HUES6 (cell line): ENCODE results near the gene SNRPD2.
A peak's percentile ranks its signal among the peaks of the same experiment; 100 is the strongest.
"Not testable (repeated sequence)": the region's sequence is repeated elsewhere in the genome, so short reads cannot be mapped to it uniquely, and the experiment has no call there.

Source experiments
- H3K27ac ChIP-seq: 2 replicates; pipeline ENCODE4 v1.7.0; 2013; ENCODE audit warnings: low read depth, mild to moderate bottlenecking, low read length, inconsistent platforms
- H3K27me3 ChIP-seq: 2 replicates; pipeline ENCODE4 v1.6.1; 2013; ENCODE audit warnings: low read length; ENCODE audit not compliant: control insufficient read depth, insufficient read depth
- H3K36me3 ChIP-seq: 2 replicates; pipeline ENCODE4 v1.6.1; 2013; ENCODE audit warnings: low read length; ENCODE audit not compliant: control insufficient read depth, insufficient read depth
- H3K4me1 ChIP-seq: 2 replicates; pipeline ENCODE4 v1.6.1; 2013; ENCODE audit warnings: low read length; ENCODE audit not compliant: control insufficient read depth, insufficient read depth
- H3K4me3 ChIP-seq: 2 replicates; pipeline ENCODE4 v1.5.1; 2013; ENCODE audit warnings: low read depth, low read length
- H3K9ac ChIP-seq: one replicate; pipeline ENCODE4 v1.6.1; 2013; ENCODE audit warnings: mild to moderate bottlenecking, low read length
- H3K9me3 ChIP-seq: 2 replicates; pipeline ENCODE4 v1.6.1; 2013; ENCODE audit warnings: low read depth, low read length; ENCODE audit not compliant: control insufficient read depth, insufficient read depth

Gene SNRPD2

DNA sequence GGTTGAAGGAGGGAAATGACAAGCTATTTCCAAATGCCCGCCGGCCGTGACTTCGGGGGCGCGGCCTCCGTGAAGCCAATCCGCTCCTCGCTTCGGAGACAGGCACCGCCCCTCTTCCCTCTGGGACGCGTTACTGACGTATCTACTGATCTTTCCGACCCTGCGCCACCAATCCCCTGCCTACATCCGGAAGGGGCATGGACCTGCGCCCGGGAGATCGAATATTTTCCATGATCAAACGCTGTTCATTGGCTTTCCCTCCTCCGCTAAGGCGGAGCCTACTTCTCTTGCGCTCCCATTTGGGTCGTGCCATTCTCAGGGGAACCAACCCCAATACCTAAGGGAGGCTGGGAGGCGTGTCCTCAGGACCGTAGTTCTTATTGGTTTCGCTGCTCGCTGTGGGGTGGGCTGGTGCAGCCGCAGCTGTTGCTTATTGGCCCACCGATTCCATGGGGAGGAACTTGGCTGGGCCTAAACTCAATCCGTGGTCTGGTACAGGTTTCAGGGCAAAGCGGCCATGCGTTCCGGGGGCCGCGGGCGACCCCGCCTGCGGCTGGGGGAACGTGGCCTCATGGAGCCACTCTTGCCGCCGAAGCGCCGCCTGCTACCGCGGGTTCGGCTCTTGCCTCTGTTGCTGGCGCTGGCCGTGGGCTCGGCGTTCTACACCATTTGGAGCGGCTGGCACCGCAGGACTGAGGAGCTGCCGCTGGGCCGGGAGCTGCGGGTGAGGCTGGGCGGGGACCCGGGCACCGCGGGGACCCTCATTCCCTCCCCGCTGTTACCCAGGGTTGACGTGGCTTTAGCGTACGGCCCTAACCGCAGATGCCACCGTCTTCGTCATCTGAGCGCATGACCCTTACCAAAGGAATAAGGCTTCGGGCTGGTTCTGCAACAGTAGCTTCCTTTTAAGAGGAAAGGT, 693 bp upstream of the SNRPD2 start, which contains the start of gene QPCTL:
Gene QPCTL (plus strand): TSS at position 480 of the 919 bp plus-strand sequence. CDS start 38 bp downstream, at position 518.
- Histone ChIP-seq H3K27ac (peak within 1 kb of the TSS; percentile 24; the same call in 1 of the 2 replicates), H3K27me3 (no peaks in the 10 kb centered on the region), H3K4me1 (peaks cover 2% of the 10 kb centered on the region; the same call in 1 of the 2 replicates), H3K4me3 (peak within 1 kb of the TSS; percentile 94), H3K36me3 (peaks cover 41% of the 10 kb centered on the region), H3K9ac (peak within 1 kb of the TSS; percentile 94), H3K9me3 (no peaks in the 10 kb centered on the region)

DNA sequence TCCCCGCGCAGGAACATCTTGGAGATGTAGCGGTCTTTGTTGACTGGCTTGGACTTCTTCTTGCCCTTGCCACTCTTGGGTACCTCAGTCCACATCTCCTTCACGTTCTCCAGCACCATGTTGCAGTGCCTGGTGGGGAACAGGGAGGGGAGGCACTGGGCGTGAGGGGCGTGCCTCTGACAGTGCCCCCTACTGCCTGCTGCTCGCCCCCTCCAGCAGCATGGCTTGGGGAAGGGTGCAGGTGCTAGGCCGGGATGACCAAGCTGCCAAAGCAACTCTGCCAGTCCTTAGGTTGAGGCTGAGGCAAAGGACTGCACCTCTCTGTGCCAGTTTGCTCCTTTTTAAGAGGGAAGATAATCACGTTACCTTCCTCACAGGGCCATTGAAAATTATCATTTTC, 4.2 kb downstream of the SNRPD2 start:
- H3K9ac ChIP-seq: no peak overlapping the region
- H3K27me3 ChIP-seq: no peaks in the 10 kb centered on the region
- H3K4me1 ChIP-seq: no peaks in the 10 kb centered on the region
- H3K27ac ChIP-seq: no peak overlapping the region
- no peaks in the 10 kb centered on the region for H3K9me3 ChIP-seq
- no peak overlapping the region for H3K4me3 ChIP-seq
- peaks cover 51% of the 10 kb centered on the region for H3K36me3 ChIP-seq

DNA sequence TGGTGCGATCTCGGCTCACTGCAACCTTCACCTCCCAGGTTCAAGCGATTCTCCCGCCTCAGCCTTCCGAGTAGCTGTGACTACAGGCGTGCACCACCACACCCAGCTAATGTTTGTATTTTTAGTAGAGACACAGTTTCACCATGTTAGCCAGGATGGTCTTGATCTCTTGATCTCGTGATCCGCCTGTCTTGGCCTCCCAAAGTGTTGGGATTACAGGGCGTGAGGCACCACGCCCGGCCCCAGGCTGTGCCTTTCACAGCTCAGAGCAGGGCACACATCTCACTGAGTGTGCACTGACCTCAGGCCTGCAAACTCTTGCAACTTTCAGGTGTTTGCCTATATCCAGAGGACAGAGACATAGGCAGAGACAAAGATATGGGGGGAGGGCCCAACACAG, 6.7 kb downstream of the SNRPD2 start:
- H3K27ac ChIP-seq, H3K9me3 ChIP-seq, H3K4me1 ChIP-seq, H3K9ac ChIP-seq, H3K27me3 ChIP-seq, H3K4me3 ChIP-seq: not testable (repeated sequence)
- peaks cover 51% of the 10 kb centered on the region for H3K36me3 ChIP-seq

DNA sequence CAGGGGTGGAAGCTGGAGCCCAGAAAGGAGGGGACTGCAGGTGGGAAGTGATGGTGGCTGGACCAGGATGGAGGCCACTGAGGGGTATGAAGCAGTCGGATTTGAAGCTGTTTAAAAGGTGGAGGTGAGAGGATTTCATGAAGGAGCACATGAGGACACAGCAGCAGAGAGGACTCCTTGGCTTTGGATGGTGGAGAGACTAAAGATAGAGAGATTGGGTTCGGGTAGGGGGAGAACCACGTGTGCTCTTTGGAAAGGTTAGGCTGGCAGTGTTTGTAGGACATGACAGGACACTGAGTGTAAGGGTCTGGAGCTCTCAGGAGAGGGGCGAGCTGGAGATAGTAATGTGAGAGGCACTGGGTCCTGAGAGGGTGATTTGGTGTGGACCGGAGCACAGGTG, 8.8 kb downstream of the SNRPD2 start:
- Histone ChIP-seq H3K27me3 (peaks cover 11% of the 10 kb centered on the region), H3K4me3 (no peak overlapping the region), H3K9ac (no peak overlapping the region)

DNA sequence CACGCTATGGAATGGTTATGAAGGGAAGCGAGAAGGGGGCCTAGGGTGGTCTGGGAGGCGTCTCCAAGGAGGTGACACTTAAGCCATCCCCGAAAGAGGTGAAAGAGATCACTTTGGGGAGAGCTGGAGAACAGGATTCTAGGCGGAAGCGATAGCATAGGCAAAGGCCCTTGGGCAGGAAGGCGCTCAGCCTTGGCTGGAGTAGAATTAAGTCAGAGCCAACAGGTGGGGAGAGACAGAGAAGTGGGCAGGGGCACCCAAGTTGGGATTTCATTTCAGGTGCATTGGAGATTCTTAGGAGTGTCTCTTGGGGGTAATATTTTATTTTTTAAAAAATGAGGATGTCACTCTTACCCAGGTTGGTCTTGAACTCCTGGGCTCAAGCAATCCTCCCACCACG, 9.6 kb downstream of the SNRPD2 start:
- H3K27ac ChIP-seq: no peak overlapping the region
- H3K9me3 ChIP-seq: no peaks in the 10 kb centered on the region
- peaks cover 5% of the 10 kb centered on the region; the same call in 1 of the 2 replicates for H3K4me1 ChIP-seq
- peaks cover 14% of the 10 kb centered on the region for H3K27me3 ChIP-seq
- H3K36me3 ChIP-seq: peaks cover 30% of the 10 kb centered on the region
- H3K9ac ChIP-seq: no peak overlapping the region
- peak overlapping the region; percentile 48 for H3K4me3 ChIP-seq

More for the DNA sequence above, 8.8 kb downstream of the SNRPD2 start:
- H3K27ac ChIP-seq: no peak overlapping the region
- no peaks in the 10 kb centered on the region for H3K9me3 ChIP-seq
- peaks cover 5% of the 10 kb centered on the region; the same call in 1 of the 2 replicates for H3K4me1 ChIP-seq
- peaks cover 38% of the 10 kb centered on the region for H3K36me3 ChIP-seq

DNA sequence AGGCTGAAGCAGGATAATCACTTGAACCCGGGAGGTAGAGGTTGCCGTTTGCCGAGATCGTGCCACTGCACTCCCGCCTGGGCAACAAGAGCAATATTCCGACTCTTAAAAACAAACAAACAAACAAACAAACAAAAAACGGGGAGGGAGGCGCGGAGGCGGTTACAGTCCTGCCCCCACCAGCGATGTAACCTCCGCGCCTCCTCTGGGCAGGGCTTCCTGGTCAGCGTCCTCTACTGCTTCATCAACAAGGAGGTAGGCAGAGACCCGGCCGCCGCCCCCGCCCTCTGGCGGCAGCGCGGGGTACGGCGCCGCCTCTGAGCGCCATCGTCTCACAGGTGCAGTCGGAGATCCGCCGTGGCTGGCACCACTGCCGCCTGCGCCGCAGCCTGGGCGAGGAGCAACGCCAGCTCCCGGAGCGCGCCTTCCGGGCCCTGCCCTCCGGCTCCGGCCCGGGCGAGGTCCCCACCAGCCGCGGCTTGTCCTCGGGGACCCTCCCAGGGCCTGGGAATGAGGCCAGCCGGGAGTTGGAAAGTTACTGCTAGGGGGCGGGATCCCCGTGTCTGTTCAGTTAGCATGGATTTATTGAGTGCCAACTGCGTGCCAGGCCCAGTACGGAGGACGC, 10.2 kb downstream of the SNRPD2 start:
- peaks cover 26% of the 10 kb centered on the region for H3K36me3 ChIP-seq
- peak overlapping the region; percentile 48 for H3K4me3 ChIP-seq
- H3K27ac ChIP-seq: no peak overlapping the region
- H3K27me3 ChIP-seq: peaks cover 17% of the 10 kb centered on the region
- no peaks in the 10 kb centered on the region for H3K9me3 ChIP-seq
- no peak overlapping the region for H3K9ac ChIP-seq
- H3K4me1 ChIP-seq: peaks cover 9% of the 10 kb centered on the region; the same call in 1 of the 2 replicates

DNA sequence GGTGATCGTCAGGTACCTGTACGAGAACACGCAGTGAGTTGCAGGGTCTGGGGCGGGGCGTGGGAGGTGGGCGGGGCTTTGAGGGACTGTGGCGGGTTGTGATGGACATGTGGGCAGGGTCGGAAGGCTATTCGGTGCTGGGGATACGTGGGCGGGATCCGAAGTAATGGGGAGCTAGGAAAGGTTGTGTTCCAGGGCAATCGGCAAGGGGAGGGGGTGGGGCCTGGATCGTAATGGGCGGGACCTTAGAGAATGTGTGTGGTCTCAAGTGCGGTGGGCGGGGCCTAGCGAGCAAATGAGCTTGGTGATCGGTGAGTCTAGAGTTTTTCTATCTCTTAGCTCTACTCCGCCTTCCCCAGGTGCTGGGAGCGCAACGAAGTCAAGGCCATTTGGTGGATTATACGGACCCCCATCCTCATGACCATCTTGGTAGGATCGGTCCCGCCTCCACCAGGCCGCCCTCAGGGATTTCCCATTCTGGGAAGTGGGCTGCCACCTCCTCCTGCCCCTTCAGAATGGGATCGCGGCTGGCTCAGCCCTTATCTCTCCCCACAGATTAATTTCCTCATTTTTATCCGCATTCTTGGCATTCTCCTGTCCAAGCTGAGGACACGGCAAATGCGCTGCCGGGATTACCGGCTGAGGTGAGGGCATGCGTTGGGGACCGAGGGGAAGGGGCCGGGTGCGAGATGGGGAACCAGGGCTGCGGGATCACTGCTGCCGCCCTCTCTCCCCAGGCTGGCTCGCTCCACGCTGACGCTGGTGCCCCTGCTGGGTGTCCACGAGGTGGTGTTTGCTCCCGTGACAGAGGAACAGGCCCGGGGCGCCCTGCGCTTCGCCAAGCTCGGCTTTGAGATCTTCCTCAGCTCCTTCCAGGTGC, 14.2 kb downstream of the SNRPD2 start:
- Histone ChIP-seq H3K9ac (peak overlapping the region; percentile 34), H3K4me1 (peaks cover 9% of the 10 kb centered on the region; the same call in 1 of the 2 replicates), H3K27me3 (peaks cover 17% of the 10 kb centered on the region), H3K9me3 (no peaks in the 10 kb centered on the region), H3K36me3 (no peaks in the 10 kb centered on the region), H3K27ac (no peak overlapping the region), H3K4me3 (peak overlapping the region; percentile 75)

DNA sequence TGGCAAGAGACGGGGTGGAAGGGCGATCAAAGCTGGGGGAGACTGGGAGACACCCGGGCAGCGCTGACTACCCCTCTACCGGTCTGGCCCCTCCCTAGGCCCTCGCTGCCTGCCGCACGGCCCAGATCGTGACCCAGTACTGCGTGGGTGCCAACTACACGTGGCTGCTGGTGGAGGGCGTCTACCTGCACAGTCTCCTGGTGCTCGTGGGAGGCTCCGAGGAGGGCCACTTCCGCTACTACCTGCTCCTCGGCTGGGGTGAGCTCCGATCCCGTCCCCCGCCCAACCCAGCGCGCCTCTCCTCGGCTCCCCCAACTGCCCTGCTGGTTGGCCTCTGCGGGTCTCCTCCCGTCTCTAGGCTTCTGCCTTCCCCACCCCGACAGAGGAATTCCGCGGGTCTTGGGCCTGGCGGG, 14.9 kb downstream of the SNRPD2 start:
- Histone ChIP-seq H3K9me3 (no peaks in the 10 kb centered on the region), H3K27ac (no peak overlapping the region), H3K4me3 (peak overlapping the region; percentile 75), H3K4me1 (peaks cover 9% of the 10 kb centered on the region; the same call in 1 of the 2 replicates), H3K9ac (peak overlapping the region; percentile 59), H3K27me3 (peaks cover 17% of the 10 kb centered on the region), H3K36me3 (no peaks in the 10 kb centered on the region)

DNA sequence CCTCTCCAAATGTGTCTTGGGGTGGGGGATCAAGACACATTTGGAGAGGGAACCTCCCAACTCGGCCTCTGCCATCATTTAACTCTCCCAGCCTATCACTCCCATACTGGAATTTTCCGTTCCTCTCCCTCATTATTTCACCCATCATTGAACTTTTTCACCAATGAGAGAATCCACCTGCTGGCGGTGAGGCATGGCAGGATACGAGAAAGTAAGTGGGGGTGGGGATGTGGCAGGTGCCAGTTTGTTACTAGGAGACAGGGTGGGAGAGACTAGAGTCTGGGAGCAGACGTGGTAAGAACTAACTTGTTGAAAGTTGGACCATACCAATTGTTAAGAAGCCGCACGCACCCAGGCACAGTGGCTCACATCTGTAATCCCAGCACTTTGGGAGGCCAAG, 16.8 kb downstream of the SNRPD2 start:
- Histone ChIP-seq H3K9ac (no peak overlapping the region), H3K36me3 (no peaks in the 10 kb centered on the region), H3K4me1 (peaks cover 13% of the 10 kb centered on the region), H3K9me3 (no peaks in the 10 kb centered on the region), H3K4me3 (no peak overlapping the region), H3K27ac (no peak overlapping the region), H3K27me3 (peaks cover 29% of the 10 kb centered on the region)

DNA sequence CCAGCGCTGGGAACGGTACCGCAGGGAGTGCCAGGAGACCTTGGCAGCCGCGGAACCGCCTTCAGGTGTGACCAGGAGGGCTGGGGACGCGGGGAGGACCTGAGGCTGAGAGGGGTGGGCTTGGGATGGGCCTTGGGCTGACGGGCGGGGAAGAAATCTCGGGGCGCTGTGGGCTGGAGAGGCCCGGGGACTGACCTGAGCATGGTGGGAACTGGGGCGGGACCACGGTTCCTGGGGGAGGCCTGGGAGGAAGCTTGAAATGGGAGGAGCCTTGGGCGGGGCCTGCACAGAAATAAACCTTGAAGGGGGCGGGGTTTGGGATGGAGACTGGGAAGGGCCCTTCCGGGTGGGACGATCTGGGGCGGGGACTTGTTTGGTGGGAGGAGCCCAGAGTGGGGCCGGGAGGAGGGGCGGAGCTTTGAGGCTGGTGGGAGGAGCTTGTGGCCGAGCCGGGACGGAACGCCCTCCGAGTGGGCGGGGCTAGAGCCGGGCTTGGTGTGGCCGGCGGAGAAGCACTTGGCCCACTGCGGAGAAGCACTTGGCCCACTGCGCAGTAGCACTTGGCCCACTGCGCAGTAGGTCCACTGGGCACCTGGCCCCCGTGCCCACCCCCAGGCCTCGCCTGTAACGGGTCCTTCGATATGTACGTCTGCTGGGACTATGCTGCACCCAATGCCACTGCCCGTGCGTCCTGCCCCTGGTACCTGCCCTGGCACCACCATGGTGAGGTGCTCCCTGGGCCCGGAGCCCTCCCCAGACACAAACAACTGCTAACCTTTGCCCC, 20.9 kb downstream of the SNRPD2 start:
- Histone ChIP-seq H3K36me3 (no peaks in the 10 kb centered on the region), H3K27ac (no peak overlapping the region), H3K4me3 (peak overlapping the region; percentile 69), H3K9ac (peak overlapping the region; percentile 20), H3K4me1 (peaks cover 13% of the 10 kb centered on the region), H3K27me3 (peaks cover 32% of the 10 kb centered on the region), H3K9me3 (no peaks in the 10 kb centered on the region)
